NCI-H1436 (cell line): ENCODE results near the gene NRP1.

Source experiments
- DNase-seq: peaks from one replicate; lab custom pipeline; 2025; lab: John Stamatoyannopoulos, UW

Gene NRP1

DNA sequence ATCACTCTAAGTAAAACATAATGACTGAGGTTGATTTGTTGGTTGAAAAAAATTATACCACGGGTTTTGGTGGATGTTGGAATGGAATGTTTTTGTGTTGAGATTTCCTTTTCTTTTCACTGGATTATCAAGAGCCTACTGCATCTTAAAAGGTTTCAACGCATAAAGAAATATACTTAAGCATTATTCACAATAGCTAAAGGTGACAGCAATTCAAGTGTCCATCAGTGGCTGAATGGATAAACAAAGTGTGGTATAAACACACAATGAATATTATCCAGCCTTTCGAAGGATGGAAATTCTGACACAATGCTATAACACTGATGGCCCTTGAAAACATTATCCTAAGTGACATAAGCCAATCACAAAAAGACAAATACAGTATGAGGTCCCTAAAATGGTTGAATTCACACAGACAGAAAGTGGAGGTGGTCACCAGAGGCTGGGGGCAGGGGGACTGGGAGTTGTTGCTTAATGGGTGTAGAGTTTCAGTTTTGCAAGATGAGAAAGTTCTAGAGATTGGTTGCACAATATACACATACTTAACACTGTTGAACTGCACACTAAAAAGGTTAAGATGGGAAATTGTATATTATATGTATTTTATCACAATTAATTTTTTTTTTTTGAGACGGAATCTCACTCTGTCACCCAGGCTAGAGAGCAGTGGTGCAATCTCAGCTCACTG lies 122.3 kb downstream of the NRP1 start:
- no peak for DNase-seq

DNA sequence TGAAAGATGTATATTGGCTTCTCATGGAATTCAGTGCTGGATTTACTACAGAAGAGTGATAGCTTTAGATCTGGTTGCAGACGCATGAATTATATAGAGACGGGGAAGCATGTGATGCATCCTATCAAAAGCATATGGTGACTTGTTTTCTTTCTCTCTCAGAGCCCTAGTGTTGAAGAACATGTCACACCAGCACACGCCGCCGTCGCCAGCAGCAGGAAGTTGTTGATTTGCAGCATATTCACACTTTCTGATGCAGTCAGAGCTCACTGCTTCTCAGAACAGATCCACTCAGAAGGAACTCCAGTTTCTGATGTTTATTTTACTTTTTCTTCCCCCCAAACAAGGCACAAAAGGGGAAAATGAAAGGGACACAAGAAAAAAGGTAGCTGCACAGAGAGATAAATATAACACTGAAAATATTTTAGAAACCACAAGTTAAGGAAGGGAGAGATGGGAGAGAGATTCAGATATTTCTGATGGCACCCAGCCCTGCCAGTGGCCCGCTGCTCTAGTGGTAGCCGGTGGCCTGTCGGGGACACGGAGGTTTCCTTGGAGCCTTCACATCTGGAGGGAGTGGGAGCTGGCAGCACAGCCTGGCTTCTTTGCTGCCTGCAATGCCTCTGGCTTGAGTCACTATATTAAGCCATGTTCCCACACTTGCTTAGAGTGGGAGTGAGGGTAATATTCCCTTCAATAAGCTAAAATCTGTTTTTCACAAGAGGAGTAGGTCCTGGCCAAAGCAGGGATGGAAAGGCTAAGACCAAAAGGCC lies 123.2 kb downstream of the NRP1 start:
- DNase-seq = no peak

DNA sequence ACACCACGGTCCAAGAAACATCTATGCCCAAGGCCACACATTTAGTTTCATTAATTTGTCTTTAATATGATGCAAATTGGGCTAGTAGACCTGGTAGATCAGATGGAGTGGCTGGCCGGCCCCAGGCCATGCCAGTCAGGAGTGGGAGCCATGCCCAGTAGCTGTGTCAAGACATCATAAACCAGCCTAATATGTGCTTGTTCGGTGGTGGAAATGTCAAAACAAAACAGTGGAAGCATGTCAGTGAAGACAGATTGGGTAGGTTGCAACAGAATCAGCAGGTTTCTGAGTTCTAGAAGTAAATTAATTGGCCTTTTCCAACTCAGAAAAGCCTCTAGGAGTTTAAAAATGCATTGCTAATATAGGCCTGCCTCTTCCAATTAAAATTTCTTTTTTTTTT lies 124.7 kb downstream of the NRP1 start:
- DNase-seq = no peak

DNA sequence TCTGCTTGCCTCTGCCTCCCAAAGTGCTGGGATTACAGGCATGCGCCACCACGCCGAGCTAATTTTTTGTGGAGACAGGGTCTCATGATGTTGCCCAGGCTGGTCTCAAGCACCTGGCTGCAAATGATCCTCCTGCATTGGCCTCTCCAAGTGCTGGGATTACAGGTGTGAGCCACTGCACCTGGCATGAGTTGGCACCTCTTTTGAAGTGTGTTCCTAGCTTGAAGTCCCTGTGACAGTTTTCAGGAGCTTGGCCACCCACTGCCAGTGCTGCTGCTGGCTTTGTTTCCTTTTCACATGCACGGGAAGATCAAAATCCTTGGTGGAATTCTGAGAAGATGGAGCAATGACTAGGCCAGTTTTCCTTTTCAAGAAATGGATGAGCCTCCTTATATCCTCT lies 126.3 kb downstream of the NRP1 start:
- DNase-seq = no peak

DNA sequence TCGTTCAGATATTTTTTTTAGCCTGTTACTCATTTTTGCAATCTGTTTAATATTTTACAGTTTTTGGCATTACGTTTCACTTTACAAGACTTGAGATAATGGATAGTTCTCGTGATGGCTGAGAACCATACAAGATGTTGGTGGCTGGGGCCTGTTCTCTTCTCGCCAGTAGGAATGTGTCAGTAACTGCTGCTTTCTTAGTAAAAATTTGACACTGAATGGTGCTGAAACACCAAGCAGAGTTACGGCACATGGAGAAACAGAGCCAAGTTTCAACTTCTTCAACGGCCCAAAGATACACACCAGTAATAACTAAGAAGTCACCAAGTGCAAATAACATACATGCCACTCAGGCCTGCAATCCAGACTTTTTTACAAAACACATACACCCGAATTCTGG lies 130.4 kb downstream of the NRP1 start:
- DNase-seq = no peak

DNA sequence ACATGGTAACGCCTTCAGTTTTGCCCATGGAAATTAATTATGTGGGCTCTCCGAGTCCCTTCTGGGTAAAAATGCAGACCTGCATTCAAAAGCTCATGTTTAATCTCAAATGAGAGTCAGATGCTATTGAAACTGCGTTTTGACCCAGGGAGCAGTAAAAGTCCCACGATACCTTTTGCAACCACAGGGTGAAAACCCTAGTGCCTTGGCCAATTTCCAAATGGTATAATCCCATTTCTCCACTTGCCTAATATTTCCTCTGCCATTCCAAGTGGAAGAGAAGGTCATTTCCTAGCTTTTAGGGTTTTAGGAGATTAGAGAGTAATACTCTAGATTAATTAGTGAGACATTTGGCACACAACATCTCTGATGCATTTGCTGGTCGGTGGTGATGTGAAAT lies 132.5 kb downstream of the NRP1 start:
- no peak for DNase-seq

DNA sequence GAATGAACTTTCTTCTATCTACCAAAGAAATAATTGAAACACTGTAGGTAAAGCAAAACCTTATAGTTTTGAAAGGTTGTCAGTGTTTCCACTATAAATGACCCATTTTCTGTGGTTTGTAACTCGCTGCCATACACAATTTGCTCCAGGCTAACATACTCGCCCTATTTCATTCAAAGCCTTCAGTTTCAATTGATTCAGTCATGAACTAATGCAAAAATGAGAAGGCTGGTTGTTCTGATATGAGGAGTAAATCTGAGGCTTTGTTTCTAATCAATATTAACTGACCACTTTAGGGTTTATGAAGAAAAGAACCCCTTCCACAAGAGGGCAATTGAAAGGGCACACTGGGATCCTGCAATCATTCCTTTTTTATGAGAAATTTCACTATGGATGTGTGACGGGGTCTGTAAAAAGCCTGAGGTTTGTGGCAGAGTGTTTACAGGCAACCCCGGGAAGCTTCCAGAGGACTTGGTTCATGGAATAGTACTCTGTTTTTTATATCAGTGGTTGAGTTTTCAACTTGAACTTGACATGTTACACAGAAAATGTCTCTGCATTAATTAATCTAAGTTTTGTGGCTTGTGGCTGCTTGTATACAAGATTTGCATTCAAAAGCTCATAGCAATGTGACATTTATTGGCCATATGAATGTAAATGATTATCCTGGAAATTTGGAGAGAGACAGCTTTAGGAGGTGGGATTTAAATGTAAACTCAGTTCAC lies 133.2 kb downstream of the NRP1 start:
- DNase-seq = no peak

DNA sequence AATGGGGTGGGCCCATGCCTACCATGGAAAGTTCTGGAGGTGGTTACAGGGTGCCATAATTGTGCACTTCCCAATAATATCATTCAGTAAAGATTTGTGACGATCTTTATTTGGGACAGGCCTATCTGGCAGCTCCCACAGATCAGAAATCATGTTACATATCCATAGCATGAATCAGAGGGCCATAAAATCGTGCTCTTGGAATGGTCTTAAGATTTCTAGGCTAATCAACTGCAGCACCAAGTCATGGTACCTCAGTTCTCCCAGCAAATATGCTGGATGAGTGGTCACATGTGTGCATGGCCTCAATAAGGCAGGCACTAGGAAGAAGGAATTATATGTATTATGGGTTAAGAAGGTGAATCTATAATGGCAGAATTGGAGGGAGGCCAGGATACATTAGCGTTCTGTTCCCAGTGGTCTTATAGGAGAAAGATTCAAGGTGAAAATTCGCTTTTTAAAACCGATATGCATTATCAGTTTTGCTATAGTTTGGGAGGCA lies 134.7 kb downstream of the NRP1 start:
- no peak for DNase-seq

DNA sequence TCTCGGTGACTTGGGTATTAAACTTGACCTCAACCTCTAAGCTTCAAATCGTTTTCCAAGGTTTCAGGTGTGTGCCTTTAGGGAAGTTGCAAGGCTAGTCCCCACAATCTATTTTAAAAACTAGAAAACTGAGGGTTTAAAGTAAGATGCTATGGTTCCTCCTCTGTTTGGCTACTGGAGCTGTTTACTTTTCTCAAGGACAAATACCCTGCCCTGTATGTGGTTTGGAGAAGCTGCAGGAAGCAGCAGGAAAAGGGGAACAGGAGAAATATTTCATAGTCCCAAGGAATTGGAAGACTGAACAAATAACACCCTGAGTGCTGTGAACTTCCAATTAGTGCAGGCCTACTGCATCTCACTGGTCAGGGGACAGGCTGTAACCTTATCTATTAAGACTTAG lies 135.9 kb downstream of the NRP1 start:
- no peak for DNase-seq

DNA sequence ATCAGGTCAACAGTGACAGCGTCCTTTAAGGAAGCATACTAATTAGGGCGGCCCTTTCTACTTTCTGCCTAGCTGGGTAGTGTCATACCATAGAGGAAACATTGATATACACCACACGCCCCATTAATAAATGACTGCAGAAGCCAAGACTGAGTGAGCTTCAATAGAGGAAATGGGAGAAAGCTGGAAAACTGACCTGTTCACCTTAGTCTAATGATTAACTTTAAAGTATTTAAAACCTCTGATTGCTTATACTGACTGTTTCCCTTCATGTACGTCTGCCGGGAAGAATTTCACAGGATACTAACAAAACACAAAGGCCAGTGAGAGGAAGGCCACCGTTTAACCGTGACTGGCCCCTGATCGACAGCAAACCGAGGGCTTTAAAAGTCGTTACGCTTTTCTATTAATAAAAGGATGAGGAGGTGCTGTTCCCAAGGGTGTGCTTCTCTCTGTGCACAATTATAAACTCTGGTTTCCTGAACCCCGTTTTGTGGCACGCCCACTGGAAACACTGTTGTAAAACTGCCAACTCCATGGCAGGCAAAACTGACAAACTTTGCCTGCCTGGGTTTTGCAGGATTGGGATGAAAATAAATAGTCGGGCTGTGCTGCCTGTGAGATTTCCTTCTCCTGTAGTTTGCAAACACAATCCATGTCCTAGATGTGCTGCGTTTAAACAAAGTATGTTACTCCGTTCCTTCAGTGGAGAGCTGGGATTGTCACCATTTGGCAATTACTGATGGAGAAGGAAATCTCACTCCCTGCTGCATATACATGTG lies 137.6 kb downstream of the NRP1 start:
- DNase-seq = no peak

DNA sequence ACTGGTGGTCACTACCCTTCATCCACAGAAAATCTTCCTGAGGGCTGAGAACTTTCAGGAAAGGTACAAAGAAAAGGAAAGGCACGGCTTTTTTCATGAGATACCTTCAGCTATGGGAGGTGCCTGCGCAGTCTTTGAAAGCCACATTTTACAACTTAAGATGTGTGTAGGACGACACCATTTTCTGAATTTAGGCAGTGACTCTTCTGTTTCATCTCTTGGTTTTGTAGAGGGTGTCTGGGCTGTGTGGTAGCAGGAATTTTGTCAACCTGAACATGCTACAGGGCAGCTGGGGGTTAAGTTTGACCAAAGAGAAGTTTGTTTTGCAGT lies 138.1 kb downstream of the NRP1 start:
- DNase-seq = no peak

DNA sequence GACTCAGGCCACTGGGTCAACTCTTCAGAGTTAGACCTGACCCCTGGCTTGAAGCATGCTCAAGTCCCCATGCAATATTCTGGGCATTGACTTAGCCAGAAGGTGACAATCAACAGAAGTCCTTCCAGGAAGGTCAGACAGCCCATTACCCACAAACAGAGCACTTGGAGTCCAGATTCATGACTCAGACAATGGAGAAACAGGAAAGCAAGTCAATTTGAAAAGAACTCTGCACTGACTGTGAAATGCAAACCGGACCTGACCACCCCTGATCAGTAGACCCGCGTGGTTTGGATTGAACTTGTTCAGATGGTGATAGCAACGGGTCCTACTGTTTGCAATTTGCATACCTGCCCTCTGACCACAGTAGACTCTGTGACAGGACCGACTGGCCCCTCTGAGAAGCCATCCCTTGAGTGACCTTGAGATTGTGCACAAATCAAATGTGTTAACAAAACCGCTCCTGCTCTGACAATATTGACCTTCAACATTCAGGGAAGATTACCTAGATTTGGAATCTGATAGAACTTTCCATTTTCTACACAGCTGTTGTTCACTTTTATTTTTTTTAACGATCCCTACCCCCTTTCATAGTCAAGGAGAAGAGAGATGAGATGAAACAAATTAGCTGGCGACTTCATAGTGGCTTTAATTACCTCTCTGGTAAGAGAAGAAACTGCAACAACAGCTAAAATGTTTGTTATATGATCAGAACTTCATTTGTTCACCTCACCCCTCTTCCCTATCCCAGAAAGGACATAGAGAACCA lies 138.7 kb downstream of the NRP1 start:
- no peak for DNase-seq

DNA sequence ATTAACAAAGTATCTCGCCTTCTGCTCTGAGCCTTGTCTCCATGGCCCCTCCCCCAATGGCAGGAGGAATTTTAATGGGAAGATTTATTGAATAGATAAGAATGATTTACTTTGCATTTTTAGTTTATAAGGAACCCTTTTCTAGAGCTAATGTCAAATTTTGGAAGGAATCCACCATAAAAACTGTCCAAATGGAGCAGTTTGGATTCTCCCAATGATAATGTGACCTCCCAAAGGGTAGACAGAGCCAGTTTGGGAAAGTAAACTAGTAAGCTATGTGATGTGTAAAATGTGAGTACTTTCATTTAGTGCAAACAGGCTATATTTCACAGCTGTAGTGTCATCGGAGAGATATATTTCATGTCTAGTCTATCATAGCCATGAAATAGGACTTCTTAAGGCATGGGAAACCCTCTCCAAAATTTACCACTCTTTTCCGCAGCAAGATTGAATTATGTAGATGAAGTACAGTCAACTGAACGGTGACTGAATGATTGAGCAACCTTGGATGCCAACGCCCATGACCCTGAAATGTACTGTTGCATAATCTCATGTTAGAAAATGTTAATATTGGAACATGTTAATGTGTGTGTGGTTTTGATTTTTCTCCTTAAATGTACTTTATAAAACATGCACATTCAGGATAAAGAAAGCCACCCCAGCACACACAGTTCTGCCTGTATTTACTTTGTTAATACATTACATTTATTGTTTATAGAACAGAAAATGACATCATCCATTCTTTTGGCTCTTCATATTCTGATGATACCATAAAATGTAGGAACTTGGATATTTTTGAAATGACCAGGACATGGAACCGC lies 140.6 kb downstream of the NRP1 start:
- DNase-seq = no peak

DNA sequence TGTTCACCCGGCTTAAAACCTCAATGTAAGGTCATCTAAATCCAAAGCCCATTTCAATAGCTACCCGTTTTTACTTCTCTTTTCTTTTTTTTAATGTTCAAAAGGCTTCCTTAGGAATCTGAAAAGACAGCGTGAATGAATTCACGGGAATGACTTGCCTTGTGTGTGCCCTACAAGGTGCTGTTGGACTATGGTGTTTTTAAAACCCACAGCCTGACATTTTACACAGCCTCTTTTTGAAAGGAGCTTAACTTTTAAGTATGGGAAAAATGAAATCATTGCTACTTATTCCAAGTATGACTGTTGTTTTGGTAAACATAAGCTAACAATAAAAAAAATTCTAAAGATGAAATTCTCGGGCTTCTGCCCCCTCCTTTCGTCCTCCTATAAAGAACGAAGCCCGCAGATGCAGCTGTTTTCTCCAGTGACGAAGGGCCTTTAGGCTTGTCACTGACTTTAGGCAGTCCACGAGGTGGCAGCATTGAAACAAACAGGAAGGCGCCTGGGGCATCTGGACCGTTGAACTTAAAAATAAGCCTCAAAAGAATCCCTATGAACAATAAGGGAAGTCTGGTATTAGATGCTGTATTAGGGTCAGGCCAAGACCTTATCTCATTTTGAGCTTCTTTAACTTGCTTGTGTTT lies 141.3 kb downstream of the NRP1 start:
- DNase-seq = peak; percentile 70

DNA sequence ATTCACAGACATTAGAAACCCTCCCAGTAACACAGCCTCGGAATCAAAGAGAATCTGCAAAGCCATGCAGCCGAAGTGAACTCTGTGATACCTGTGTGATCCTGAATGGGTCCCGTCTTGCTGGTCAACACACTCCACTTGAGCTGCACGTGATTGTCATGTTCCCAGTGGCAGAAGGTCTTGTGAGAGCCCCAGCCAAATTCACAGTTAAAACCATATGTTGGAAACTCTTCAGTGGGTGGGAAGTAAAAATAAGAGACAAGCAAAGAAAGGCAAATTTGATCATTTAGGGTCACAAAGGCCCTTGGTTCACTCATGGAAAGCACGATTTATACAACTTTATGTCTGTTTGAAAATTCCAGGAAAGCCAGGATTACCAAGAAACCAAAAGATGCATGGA lies 142.3 kb downstream of the NRP1 start:
- no peak for DNase-seq

DNA sequence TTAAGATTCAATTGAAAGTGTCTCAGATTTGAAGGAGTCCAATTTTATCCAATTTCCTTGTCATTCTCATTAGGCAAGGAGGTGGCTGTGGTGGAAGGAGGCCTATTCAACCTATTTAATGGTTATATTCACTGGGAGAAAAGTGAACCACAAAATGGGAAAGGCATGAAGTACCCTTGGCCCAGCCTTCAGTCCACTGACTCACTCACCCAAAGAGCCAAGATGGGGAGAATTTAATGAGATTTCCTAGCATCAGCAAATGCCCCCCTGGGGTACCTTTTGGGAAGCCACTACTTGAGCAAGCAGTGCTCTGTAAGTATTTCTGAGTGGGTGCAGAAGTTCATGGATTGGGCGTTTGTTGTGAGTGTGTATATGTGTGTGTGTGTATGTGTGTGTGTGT lies 144.1 kb downstream of the NRP1 start:
- DNase-seq = no peak

DNA sequence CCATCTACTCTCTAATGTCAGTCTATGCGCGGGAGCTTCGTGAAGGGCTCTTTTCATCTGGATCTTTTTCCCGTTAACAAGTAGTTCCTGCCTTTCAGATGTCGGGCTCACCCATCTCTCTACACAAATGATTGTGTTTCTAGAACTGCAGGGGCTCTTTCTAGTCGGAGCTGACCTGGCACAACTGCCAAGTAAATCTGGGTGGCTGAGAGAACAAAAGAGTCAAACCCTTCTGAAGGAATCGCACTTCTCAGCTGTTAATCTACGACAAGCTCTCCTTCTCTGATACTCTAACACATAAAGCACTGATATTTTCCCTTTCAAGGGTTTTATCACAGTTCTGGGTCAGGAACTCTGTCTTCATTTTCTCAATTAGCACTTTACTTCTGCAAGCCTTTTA lies 144.7 kb downstream of the NRP1 start:
- DNase-seq = no peak

DNA sequence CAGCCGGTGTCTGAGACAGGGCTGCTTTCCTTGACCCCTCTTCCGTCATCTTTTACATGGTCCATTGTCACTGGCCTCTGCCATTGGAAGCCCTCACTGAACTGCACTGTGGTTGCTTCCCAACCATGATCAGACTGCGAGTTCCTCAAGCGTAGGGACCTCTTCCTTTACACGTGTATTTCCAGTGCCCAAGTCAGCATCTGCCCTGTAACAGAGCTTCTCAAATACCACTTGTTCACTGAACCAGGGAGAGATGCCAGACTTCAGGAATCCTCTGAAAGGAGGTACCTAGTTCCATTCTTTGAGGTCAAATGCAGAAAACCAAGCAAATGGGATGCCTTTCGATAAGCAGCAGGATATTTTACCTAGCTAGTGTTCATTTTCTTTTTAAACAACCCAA lies 145.1 kb downstream of the NRP1 start:
- no peak for DNase-seq

DNA sequence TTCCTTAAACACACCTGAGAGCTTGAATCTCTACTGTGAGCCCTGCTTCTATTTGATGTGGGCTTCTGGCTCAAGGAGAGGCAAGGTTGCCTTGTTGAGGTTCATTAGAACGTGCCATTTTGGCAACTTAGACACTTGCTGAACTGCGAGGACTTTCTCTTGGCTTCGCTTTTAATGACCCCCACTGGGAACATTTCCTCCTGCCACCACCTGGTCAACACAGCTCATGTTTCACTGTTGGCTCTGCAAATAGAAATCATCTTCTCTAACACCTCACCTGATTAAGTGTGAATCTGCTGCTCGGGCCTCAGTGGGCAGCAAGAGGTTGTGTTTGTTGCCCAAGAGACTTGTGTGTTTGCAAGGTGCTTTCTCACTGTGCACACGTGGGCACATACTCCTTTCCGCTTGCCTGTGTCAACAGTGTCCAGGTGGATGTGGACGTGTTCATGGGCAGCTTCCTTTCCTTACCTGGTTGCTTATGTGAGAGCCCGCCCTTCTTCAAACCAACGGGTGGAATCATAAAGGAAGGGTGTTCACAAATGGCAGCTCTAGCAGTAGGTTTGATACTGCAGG lies 147.0 kb downstream of the NRP1 start:
- no peak for DNase-seq

DNA sequence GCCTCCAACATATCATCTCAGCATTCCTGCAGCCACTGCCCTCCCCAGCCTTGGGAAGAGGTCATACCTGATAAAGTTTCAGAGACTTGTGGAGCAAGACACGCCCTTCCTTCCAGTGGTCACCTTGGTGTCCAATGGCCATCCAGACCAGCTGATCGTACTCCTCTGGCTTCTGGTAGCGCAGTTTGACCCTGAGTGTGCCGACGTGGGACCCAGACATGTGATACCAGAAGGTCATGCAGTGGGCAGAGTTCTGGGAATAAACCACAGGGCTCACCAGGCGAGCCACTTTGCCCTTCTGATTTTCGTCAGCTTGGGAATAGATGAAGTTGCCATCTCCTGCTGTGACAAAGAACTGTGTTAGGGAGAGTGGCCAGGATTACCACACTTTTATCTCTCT lies 148.3 kb downstream of the NRP1 start:
- DNase-seq = no peak
